Measurements from ENCODE around the gene GPHN. TPM values are rescaled to one million over a fixed set of nuclear protein-coding genes. Genes with fewer than 3 reads are reported as not detected.

The GPHN gene
- total RNA-seq, 3 donors from 2014 or later = 32.8 to 57.0 (median 38.1) TPM

DNA sequence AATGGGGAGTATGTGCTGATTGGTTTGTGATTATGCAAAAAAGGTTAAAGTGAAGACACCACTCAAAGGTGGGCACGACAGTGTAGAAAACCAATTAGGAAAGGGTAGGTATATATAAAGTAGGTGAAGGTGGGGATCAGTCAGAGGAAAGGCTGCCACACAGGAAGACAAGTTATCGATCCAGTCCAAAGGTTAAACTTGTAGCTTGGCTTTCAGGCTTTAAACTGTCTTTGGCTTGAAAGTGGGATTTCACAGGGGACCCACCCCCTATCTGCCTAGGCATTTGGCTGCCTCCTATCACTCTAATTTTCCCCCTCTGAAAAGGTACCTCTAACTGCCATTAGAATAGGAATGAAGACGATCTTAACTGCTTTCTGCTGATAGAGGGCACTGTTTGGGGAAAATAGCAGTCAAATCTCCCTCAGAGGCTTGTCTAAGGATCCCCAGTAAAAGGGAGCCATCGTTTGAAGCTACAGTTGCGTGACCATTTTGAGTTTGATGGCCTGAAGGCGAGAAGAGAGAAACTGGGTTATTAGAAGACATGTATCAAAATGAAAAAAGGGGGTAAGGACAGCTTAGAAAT, 250.2 kb downstream of the GPHN start:
- TF ChIP-seq, protein P1, sequence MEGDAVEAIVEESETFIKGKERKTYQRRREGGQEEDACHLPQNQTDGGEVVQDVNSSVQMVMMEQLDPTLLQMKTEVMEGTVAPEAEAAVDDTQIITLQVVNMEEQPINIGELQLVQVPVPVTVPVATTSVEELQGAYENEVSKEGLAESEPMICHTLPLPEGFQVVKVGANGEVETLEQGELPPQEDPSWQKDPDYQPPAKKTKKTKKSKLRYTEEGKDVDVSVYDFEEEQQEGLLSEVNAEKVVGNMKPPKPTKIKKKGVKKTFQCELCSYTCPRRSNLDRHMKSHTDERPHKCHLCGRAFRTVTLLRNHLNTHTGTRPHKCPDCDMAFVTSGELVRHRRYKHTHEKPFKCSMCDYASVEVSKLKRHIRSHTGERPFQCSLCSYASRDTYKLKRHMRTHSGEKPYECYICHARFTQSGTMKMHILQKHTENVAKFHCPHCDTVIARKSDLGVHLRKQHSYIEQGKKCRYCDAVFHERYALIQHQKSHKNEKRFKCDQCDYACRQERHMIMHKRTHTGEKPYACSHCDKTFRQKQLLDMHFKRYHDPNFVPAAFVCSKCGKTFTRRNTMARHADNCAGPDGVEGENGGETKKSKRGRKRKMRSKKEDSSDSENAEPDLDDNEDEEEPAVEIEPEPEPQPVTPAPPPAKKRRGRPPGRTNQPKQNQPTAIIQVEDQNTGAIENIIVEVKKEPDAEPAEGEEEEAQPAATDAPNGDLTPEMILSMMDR (IDR thresholded peaks at IDR 0.05) = no peak
- H3K4me1 ChIP-seq (ENCODE audit: low read depth) = no peaks in the 10 kb centered on the region
- no peak overlapping the region for H3K4me3 ChIP-seq
- no peak for ATAC-seq
- intact Hi-C loops (cut with DNase I, micrococcal nuclease) = no loop called here
- no peaks in the 10 kb centered on the region for H3K9me3 ChIP-seq
- H3K36me3 ChIP-seq (ENCODE audit: low read depth) = no peaks in the 10 kb centered on the region
- DNase-seq = no peak

GRCh38 chr14:66772146-66772545, 264.2 kb downstream of the GPHN start:
- DNase-seq (no peak), ATAC-seq (no peak)
- Histone ChIP-seq H3K36me3 (ENCODE audit: low read depth) (no peaks in the 10 kb centered on the region), H3K9me3 (no peaks in the 10 kb centered on the region), H3K4me3 (no peak overlapping the region), H3K4me1 (ENCODE audit: low read depth) (no peaks in the 10 kb centered on the region)
- TF ChIP-seq, protein P1 (IDR thresholded peaks at IDR 0.05) = no peak
- intact Hi-C loops (cut with DNase I, micrococcal nuclease) = no loop called here

GRCh38 chr14:66782853-66783252, 274.9 kb downstream of the GPHN start:
- H3K4me1 ChIP-seq (ENCODE audit: low read depth) = no peaks in the 10 kb centered on the region
- TF ChIP-seq, protein P1 (IDR thresholded peaks at IDR 0.05) = no peak
- no peak overlapping the region for H3K4me3 ChIP-seq
- no peaks in the 10 kb centered on the region for H3K36me3 ChIP-seq (ENCODE audit: low read depth)
- DNase-seq = no peak
- no peak for ATAC-seq
- intact Hi-C loops (cut with DNase I, micrococcal nuclease) = no loop called here
- H3K9me3 ChIP-seq = no peaks in the 10 kb centered on the region

DNA sequence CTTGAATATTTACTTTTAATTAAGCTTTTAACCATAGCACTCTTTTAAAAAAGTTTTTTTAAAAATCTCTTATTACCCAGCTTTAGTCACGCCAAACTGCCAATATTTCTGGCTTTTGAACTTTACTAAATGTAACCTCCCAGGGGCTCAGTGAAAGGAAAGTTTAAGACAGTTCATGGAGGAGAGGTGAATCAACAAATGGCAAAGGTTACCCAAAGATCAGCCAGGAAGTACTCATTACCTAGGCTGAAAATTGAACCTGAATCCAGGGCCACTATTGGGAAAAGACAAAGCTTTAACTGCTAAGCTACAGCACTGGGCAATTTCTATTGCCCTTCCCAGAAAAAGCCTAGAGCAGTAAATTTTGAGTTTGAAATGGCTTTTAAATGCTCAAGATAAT, 282.2 kb downstream of the GPHN start:
- no peaks in the 10 kb centered on the region for H3K4me1 ChIP-seq (ENCODE audit: low read depth)
- TF ChIP-seq, protein P1 (IDR thresholded peaks at IDR 0.05) = no peak
- H3K36me3 ChIP-seq (ENCODE audit: low read depth) = no peaks in the 10 kb centered on the region
- no peak overlapping the region for H3K4me3 ChIP-seq
- DNase-seq (no peak), ATAC-seq (no peak)
- intact Hi-C loops (cut with DNase I, micrococcal nuclease) = no loop called here
- peaks cover 25% of the 10 kb centered on the region for H3K9me3 ChIP-seq

- intact Hi-C loops (cut with DNase I, micrococcal nuclease) = no loop called here
- Histone ChIP-seq H3K4me3 (no peak overlapping the region), H3K9me3 (peaks cover 10% of the 10 kb centered on the region), H3K4me1 (ENCODE audit: low read depth) (no peaks in the 10 kb centered on the region), H3K36me3 (ENCODE audit: low read depth) (no peaks in the 10 kb centered on the region)
- TF ChIP-seq, protein P1 (IDR thresholded peaks at IDR 0.05) = no peak
- no peak for DNase-seq
- ATAC-seq = no peak
Observed at GRCh38 chr14:66802962-66803361, 295.0 kb downstream of the GPHN start.

GRCh38 chr14:66804141-66804540, 296.2 kb downstream of the GPHN start:
- TF ChIP-seq, protein P1 (IDR thresholded peaks at IDR 0.05) = no peak
- no peaks in the 10 kb centered on the region for H3K4me1 ChIP-seq (ENCODE audit: low read depth)

More at GRCh38 chr14:66804141-66804540, 296.2 kb downstream of the GPHN start:
- intact Hi-C loops (cut with DNase I, micrococcal nuclease) = no loop called here
- Histone ChIP-seq H3K9me3 (peaks cover 10% of the 10 kb centered on the region), H3K4me3 (no peak overlapping the region), H3K36me3 (ENCODE audit: low read depth) (no peaks in the 10 kb centered on the region)
- ATAC-seq = no peak
- DNase-seq = no peak

Measured in mucosa of descending colon (tissue), 3 donors.